Loucy (cell line): ENCODE results near the gene C16orf96.

Experiments
- H2AFZ ChIP-seq: fragments of 200-600 bp; sonication (generic); 2 replicates; pipeline ENCODE4 v1.6.0; 2016; ENCODE audit warnings: antibody characterized with exemption, mild to moderate bottlenecking, low read length, moderate library complexity
- H3F3A ChIP-seq: fragments of 200-600 bp; 2 replicates; pipeline ENCODE4 v1.6.0; 2016; ENCODE audit warnings: antibody characterized with exemption, low read depth, mild to moderate bottlenecking
- H3K27me3 ChIP-seq: fragments of 200-600 bp; sonication (generic); 2 replicates; pipeline ENCODE4 v1.6.1; 2014; ENCODE audit warnings: low read length, mild to moderate bottlenecking; ENCODE audit not compliant: insufficient read depth, poor library complexity, severe bottlenecking
- H3K36me3 ChIP-seq: fragments of 200-600 bp; sonication (generic); 2 replicates; pipeline ENCODE4 v1.6.1; 2016; ENCODE audit warnings: low read length; ENCODE audit not compliant: insufficient read depth
- H3K4me1 ChIP-seq: fragments of 200-600 bp; sonication (generic); 2 replicates; pipeline ENCODE4 v1.5.1; 2014; ENCODE audit warnings: low read length, mild to moderate bottlenecking; ENCODE audit not compliant: insufficient read depth, poor library complexity, severe bottlenecking
- H3K4me2 ChIP-seq: fragments of 200-600 bp; sonication (generic); 2 replicates; pipeline ENCODE4 v1.6.0; 2014; ENCODE audit warnings: antibody characterized with exemption, low read length, low read depth, mild to moderate bottlenecking; ENCODE audit not compliant: poor library complexity, severe bottlenecking
- H3K4me3 ChIP-seq: fragments of 200-600 bp; sonication (generic); 2 replicates; pipeline ENCODE4 v1.5.1; 2014; ENCODE audit warnings: low read length, mild to moderate bottlenecking, mixed read lengths; ENCODE audit not compliant: poor library complexity, severe bottlenecking
- H3K79me2 ChIP-seq: fragments of 200-600 bp; sonication (generic); 2 replicates; pipeline ENCODE4 v1.6.1; 2014; ENCODE audit warnings: low read length; ENCODE audit not compliant: insufficient read depth
- H3K9ac ChIP-seq: fragments of 200-600 bp; sonication (generic); 2 replicates; pipeline ENCODE4 v1.6.0; 2014; ENCODE audit warnings: mild to moderate bottlenecking, low read depth, low read length, moderate library complexity; ENCODE audit not compliant: poor library complexity, severe bottlenecking
- H3K9me2 ChIP-seq: fragments of 200-600 bp; sonication (generic); replicated peaks from 2 replicates; pipeline ENCODE4 v1.6.1; 2016; ENCODE audit warnings: low read depth, low read length, mixed read lengths
- H3K9me3 ChIP-seq: fragments of 200-600 bp; sonication (generic); 2 replicates; pipeline ENCODE4 v1.6.1; 2014; ENCODE audit warnings: mild to moderate bottlenecking, antibody characterized with exemption, low read length, low read depth; ENCODE audit not compliant: insufficient read depth
- H4K20me1 ChIP-seq: fragments of 200-600 bp; sonication (generic); 2 replicates; pipeline ENCODE4 v1.6.0; 2014; ENCODE audit warnings: antibody characterized with exemption, low read length, mild to moderate bottlenecking; ENCODE audit not compliant: insufficient read depth, poor library complexity, severe bottlenecking
- CTCF ChIP-seq: fragments of 200-600 bp; sonication (generic); conservative IDR thresholded peaks from 2 replicates; pipeline ENCODE4 v1.5.1; 2014; ENCODE audit warnings: mild to moderate bottlenecking, antibody characterized with exemption, low read length
- EZH2phosphoT487 ChIP-seq: fragments of 200-600 bp; IDR thresholded peaks from 2 replicates; pipeline ENCODE4 v1.6.1; 2018; ENCODE audit warnings: antibody characterized with exemption, mild to moderate bottlenecking, moderate library complexity, borderline replicate concordance

Gene C16orf96

GRCh38 chr16:4578961-4579530, 22.9 kb downstream of the C16orf96 start:
- Histone ChIP-seq H3K79me2 (no peaks in the 10 kb centered on the region), H3K27me3 (no peaks in the 10 kb centered on the region), H3K9me2 (no peaks in the 10 kb centered on the region), H3K9me3 (no peaks in the 10 kb centered on the region), H3K36me3 (no peaks in the 10 kb centered on the region), H3K4me1 (peaks cover 11% of the 10 kb centered on the region), H3K4me2 (no peak overlapping the region), H3K4me3 (no peak overlapping the region), H2AFZ (no peak overlapping the region), H4K20me1 (no peaks in the 10 kb centered on the region), H3F3A (no peaks in the 10 kb centered on the region), H3K9ac (no peak overlapping the region)
- TF ChIP-seq CTCF: no peak
- TF ChIP-seq EZH2phosphoT487: no peak

GRCh38 chr16:4580250-4580649, 24.1 kb downstream of the C16orf96 start:
- Histone ChIP-seq H3K36me3 (no peaks in the 10 kb centered on the region), H3K9me3 (no peaks in the 10 kb centered on the region), H3K4me3 (no peak overlapping the region), H3F3A (no peaks in the 10 kb centered on the region), H3K9ac (no peak overlapping the region), H3K4me1 (peaks cover 2% of the 10 kb centered on the region), H3K9me2 (no peaks in the 10 kb centered on the region), H4K20me1 (no peaks in the 10 kb centered on the region), H3K27me3 (no peaks in the 10 kb centered on the region), H2AFZ (no peak overlapping the region), H3K4me2 (no peak overlapping the region), H3K79me2 (no peaks in the 10 kb centered on the region)
- no peak for TF ChIP-seq EZH2phosphoT487
- TF ChIP-seq CTCF: no peak

- Histone ChIP-seq H3K9me3 (no peaks in the 10 kb centered on the region), H4K20me1 (no peaks in the 10 kb centered on the region), H3K4me3 (no peak overlapping the region), H3F3A (no peaks in the 10 kb centered on the region), H3K36me3 (no peaks in the 10 kb centered on the region), H3K4me1 (no peaks in the 10 kb centered on the region), H3K9ac (no peak overlapping the region), H3K79me2 (no peaks in the 10 kb centered on the region), H3K9me2 (no peaks in the 10 kb centered on the region), H3K27me3 (no peaks in the 10 kb centered on the region), H3K4me2 (no peak overlapping the region), H2AFZ (no peak overlapping the region)
- TF ChIP-seq EZH2phosphoT487 (no peak), CTCF (no peak)
Observed at GRCh38 chr16:4583906-4584305, 27.8 kb downstream of the C16orf96 start.
